ENCODE data around the gene AMHR2.
"Not testable (repeated sequence)": the region's sequence is repeated elsewhere in the genome, so short reads cannot be mapped to it uniquely, and the experiment has no call there.

AMHR2 gene

GRCh38 chr12:53439582-53439981 lies 15.9 kb downstream of the AMHR2 start:
- H3K4me2 ChIP-seq (ENCODE audit: low read length); H3K9me3 ChIP-seq (replicated peaks; ENCODE audit: low read length); H3K4me3 ChIP-seq (ENCODE audit: low read length); H3K36me3 ChIP-seq (ENCODE audit: insufficient read depth, low read length); H3K27me3 ChIP-seq (ENCODE audit: control insufficient read depth, insufficient read depth, low read length); H3K9ac ChIP-seq (ENCODE audit: low read depth, low read length): not testable (repeated sequence)
- H3K4me1 ChIP-seq (ENCODE audit: control insufficient read depth, insufficient read depth, low read length): peaks cover 17% of the 10 kb centered on the region

DNA sequence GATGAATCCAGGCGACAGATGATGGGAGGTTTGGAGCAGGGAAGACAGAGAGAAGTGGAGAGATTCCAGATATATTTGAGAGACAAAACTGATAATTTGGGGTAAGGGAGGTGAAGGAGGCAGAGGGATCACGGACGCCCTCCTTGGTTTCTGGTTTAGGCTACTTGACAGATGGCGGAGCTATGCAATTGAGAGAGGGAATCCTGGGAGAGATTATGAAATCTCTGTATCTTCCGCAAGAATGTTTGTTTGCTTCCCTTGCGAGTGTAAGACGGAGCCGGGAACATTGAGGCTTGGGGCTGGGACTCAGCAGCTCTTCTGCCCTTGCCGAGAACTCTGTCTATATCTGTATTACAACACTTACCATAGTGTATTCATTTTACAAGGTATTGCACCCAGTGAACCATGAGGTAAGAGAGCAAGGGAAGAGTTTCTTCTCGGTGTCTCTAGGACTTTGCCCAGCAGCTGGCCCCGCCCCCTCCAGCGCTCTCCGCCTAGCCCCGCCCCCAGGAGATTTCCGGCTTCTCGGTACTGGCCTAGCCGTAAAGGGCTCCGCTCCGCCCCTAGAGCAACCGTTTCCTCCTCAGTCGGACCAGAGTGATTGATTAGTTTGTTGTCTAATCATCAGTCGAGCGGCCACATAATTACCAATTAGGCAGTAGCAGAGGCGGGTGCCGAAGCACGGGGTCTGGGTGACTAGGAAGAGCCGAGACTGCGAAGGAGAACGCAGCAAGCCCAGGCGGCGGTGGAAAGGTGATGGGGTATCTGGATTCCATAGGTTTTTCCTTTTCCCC lies 17.6 kb downstream of the AMHR2 start, which contains the start of gene PRR13:
TSS of gene PRR13 (plus strand) at position 695 of the 794 bp plus-strand sequence. CDS start 981 bp downstream, outside the sequence.
- Histone ChIP-seq H3K4me2 (ENCODE audit: low read length) (peak within 1 kb of the TSS; percentile 87), H3K36me3 (ENCODE audit: insufficient read depth, low read length) (peaks cover 19% of the 10 kb centered on the region), H3K4me1 (ENCODE audit: control insufficient read depth, insufficient read depth, low read length) (peaks cover 17% of the 10 kb centered on the region), H3K27me3 (ENCODE audit: control insufficient read depth, insufficient read depth, low read length) (no peaks in the 10 kb centered on the region), H3K9ac (ENCODE audit: low read depth, low read length) (peak within 1 kb of the TSS; percentile 97), H3K9me3 (replicated peaks; ENCODE audit: low read length) (no peaks in the 10 kb centered on the region), H3K4me3 (ENCODE audit: low read length) (peak within 1 kb of the TSS; percentile 81)

- peaks cover 27% of the 10 kb centered on the region for H3K36me3 ChIP-seq (ENCODE audit: insufficient read depth, low read length)
- H3K9me3 ChIP-seq (replicated peaks; ENCODE audit: low read length): no peaks in the 10 kb centered on the region
- H3K4me2 ChIP-seq (ENCODE audit: low read length): no peak overlapping the region
- no peaks in the 10 kb centered on the region for H3K27me3 ChIP-seq (ENCODE audit: control insufficient read depth, insufficient read depth, low read length)
- H3K4me1 ChIP-seq (ENCODE audit: control insufficient read depth, insufficient read depth, low read length): peaks cover 17% of the 10 kb centered on the region
- H3K9ac ChIP-seq (ENCODE audit: low read depth, low read length): no peak overlapping the region
- no peak overlapping the region for H3K4me3 ChIP-seq (ENCODE audit: low read length)
Measured at GRCh38 chr12:53443955-53444354, 20.3 kb downstream of the AMHR2 start.

- not testable (repeated sequence) for H3K27me3 ChIP-seq (ENCODE audit: control insufficient read depth, insufficient read depth, low read length); H3K4me2 ChIP-seq (ENCODE audit: low read length); H3K9ac ChIP-seq (ENCODE audit: low read depth, low read length); H3K4me3 ChIP-seq (ENCODE audit: low read length); H3K9me3 ChIP-seq (replicated peaks; ENCODE audit: low read length)
- H3K4me1 ChIP-seq (ENCODE audit: control insufficient read depth, insufficient read depth, low read length): peaks cover 17% of the 10 kb centered on the region
- H3K36me3 ChIP-seq (ENCODE audit: insufficient read depth, low read length): peaks cover 27% of the 10 kb centered on the region
Measured at GRCh38 chr12:53444593-53445325, 21.1 kb downstream of the AMHR2 start.

GRCh38 chr12:53450936-53451335 lies 27.3 kb downstream of the AMHR2 start:
- no peak overlapping the region for H3K4me2 ChIP-seq (ENCODE audit: low read length)
- no peak overlapping the region for H3K9ac ChIP-seq (ENCODE audit: low read depth, low read length)
- H3K9me3 ChIP-seq (replicated peaks; ENCODE audit: low read length): no peaks in the 10 kb centered on the region
- H3K4me3 ChIP-seq (ENCODE audit: low read length): no peak overlapping the region
- peaks cover 38% of the 10 kb centered on the region for H3K36me3 ChIP-seq (ENCODE audit: insufficient read depth, low read length)
- no peaks in the 10 kb centered on the region for H3K27me3 ChIP-seq (ENCODE audit: control insufficient read depth, insufficient read depth, low read length)
- peaks cover 16% of the 10 kb centered on the region for H3K4me1 ChIP-seq (ENCODE audit: control insufficient read depth, insufficient read depth, low read length)

- Histone ChIP-seq H3K4me3 (ENCODE audit: low read length) (peak within 1 kb of the TSS; percentile 98), H3K4me1 (ENCODE audit: control insufficient read depth, insufficient read depth, low read length) (peaks cover 16% of the 10 kb centered on the region), H3K4me2 (ENCODE audit: low read length) (peak within 1 kb of the TSS; percentile 98), H3K27me3 (ENCODE audit: control insufficient read depth, insufficient read depth, low read length) (no peaks in the 10 kb centered on the region), H3K9ac (ENCODE audit: low read depth, low read length) (peak within 1 kb of the TSS; percentile 100), H3K9me3 (replicated peaks; ENCODE audit: low read length) (no peaks in the 10 kb centered on the region), H3K36me3 (ENCODE audit: insufficient read depth, low read length) (peaks cover 46% of the 10 kb centered on the region)
Measured at GRCh38 chr12:53451661-53452158, 28.1 kb downstream of the AMHR2 start, which contains the start of gene PCBP2. PCBP2 (plus strand) TSS chr12:53452102; CDS start chr12:53454801, 2,699 bp downstream.

GRCh38 chr12:53452159-53453077 lies 28.8 kb downstream of the AMHR2 start:
- H3K4me3 ChIP-seq (ENCODE audit: low read length): peak overlapping the region; percentile 98
- H3K4me2 ChIP-seq (ENCODE audit: low read length): peak overlapping the region; percentile 98
- H3K4me1 ChIP-seq (ENCODE audit: control insufficient read depth, insufficient read depth, low read length): peaks cover 16% of the 10 kb centered on the region
- H3K9me3 ChIP-seq (replicated peaks; ENCODE audit: low read length): no peaks in the 10 kb centered on the region
- no peaks in the 10 kb centered on the region for H3K27me3 ChIP-seq (ENCODE audit: control insufficient read depth, insufficient read depth, low read length)
- H3K9ac ChIP-seq (ENCODE audit: low read depth, low read length): peak overlapping the region; percentile 100
- H3K36me3 ChIP-seq (ENCODE audit: insufficient read depth, low read length): peaks cover 52% of the 10 kb centered on the region

DNA sequence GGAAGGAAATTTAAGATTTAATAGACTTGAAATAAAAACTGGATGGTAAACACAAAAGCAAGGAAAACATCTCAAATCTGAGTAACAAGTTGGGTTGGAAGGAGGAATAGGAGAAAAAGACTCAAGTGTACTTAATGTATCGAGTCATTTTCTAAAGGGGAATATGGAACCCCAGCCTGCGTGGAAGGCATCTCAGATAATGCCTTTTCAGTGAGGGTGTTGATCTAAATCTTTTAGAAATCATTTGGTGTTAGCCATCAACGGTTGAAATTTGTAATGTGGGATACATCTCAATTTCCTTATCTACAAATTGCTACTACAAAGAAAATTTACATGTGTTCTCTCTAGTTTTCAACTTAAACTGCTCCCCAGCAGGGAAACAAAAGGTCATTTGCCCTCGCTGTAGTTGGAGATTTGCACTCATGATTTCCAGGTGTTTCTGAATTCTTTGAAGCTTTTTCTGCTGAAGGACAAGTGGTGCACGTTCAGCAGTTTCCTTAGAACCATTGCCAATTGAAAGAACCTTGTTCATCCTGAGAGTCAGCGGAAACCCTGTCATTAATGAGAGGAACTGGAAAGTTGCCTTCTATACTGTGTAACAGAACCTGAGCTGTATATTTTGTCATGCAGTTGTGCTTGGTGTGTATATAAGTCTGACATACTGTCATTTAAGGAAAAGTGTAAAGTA lies 30.4 kb downstream of the AMHR2 start:
- Histone ChIP-seq H3K4me3 (ENCODE audit: low read length) (peak overlapping the region; percentile 98), H3K36me3 (ENCODE audit: insufficient read depth, low read length) (peaks cover 63% of the 10 kb centered on the region)

DNA sequence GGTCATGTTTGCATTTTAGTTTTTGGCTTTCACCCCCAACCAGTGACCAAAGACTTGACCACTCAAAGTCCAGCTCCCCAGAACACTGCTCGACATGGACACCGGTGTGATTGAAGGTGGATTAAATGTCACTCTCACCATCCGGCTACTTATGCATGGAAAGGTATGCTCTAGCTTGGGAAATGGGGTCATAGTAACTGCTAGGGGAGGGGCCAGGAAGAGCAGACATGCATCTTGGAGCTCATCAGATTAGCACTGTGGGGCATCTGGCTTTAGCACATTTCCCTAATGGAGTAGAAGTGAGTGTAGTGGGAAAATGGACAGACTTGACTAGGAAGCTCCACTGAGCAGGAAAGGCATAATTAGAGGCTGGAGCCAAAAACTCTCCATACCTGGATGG lies 31.1 kb downstream of the AMHR2 start:
- H3K4me2 ChIP-seq (ENCODE audit: low read length): peak overlapping the region; percentile 98

More for the DNA sequence above, 30.4 kb downstream of the AMHR2 start:
- peaks cover 16% of the 10 kb centered on the region for H3K4me1 ChIP-seq (ENCODE audit: control insufficient read depth, insufficient read depth, low read length)
- H3K9ac ChIP-seq (ENCODE audit: low read depth, low read length): peak overlapping the region; percentile 100
- no peaks in the 10 kb centered on the region for H3K9me3 ChIP-seq (replicated peaks; ENCODE audit: low read length)
- H3K27me3 ChIP-seq (ENCODE audit: control insufficient read depth, insufficient read depth, low read length): no peaks in the 10 kb centered on the region
- H3K4me2 ChIP-seq (ENCODE audit: low read length): peak overlapping the region; percentile 98

GRCh38 chr12:53456654-53457366 lies 33.2 kb downstream of the AMHR2 start:
- H3K9me3 ChIP-seq (replicated peaks; ENCODE audit: low read length): no peaks in the 10 kb centered on the region
- H3K27me3 ChIP-seq (ENCODE audit: control insufficient read depth, insufficient read depth, low read length): no peaks in the 10 kb centered on the region
- no peak overlapping the region for H3K4me2 ChIP-seq (ENCODE audit: low read length)
- H3K36me3 ChIP-seq (ENCODE audit: insufficient read depth, low read length): peaks cover 90% of the 10 kb centered on the region
- H3K4me3 ChIP-seq (ENCODE audit: low read length): no peak overlapping the region
- no peak overlapping the region for H3K9ac ChIP-seq (ENCODE audit: low read depth, low read length)
- peaks cover 16% of the 10 kb centered on the region for H3K4me1 ChIP-seq (ENCODE audit: control insufficient read depth, insufficient read depth, low read length)

More for the DNA sequence above, 31.1 kb downstream of the AMHR2 start:
- no peaks in the 10 kb centered on the region for H3K27me3 ChIP-seq (ENCODE audit: control insufficient read depth, insufficient read depth, low read length)
- H3K4me1 ChIP-seq (ENCODE audit: control insufficient read depth, insufficient read depth, low read length): peaks cover 16% of the 10 kb centered on the region
- no peaks in the 10 kb centered on the region for H3K9me3 ChIP-seq (replicated peaks; ENCODE audit: low read length)
- H3K9ac ChIP-seq (ENCODE audit: low read depth, low read length): peak overlapping the region; percentile 100
- peaks cover 69% of the 10 kb centered on the region for H3K36me3 ChIP-seq (ENCODE audit: insufficient read depth, low read length)
- peak overlapping the region; percentile 98 for H3K4me3 ChIP-seq (ENCODE audit: low read length)

Measured in skeletal muscle satellite cell (primary cell).